Measurements from ENCODE around the gene TMSB4X.
"Not testable (repeated sequence)": the region's sequence is repeated elsewhere in the genome, so short reads cannot be mapped to it uniquely, and the experiment has no call there.

TMSB4X gene

GRCh38 chrX:12974305-12974795 lies 560 bp upstream of the TMSB4X start:
- H3K9me3 ChIP-seq (ENCODE audit: control insufficient read depth in 5 of 5, low read length in 5 of 5) = peaks cover 0 to 3% (median 0%) of the 10 kb centered on the region in 5 donors
- H3K9ac ChIP-seq (ENCODE audit: low read length in 5 of 5) = peak overlapping the region in 4 of 5 donors; percentile 86 to 93 (median 87)
- peaks cover 7 to 52% (median 18%) of the 10 kb centered on the region in 5 donors for H3K4me1 ChIP-seq (ENCODE audit: control insufficient read depth in 5 of 5, insufficient read depth in 5 of 5, low read length in 5 of 5)
- H3K27me3 ChIP-seq (ENCODE audit: control insufficient read depth in 5 of 5, insufficient read depth in 4 of 5, low read length in 5 of 5) = peaks cover 0 to 3% (median 0%) of the 10 kb centered on the region in 5 donors
- H3K4me3 ChIP-seq (ENCODE audit: low read depth in 1 of 5, low read length in 5 of 5) = peak overlapping the region; percentile 83 to 94 (median 92)
- H3K36me3 ChIP-seq (ENCODE audit: control insufficient read depth in 5 of 5, insufficient read depth in 5 of 5, low read length in 5 of 5) = peaks cover 0 to 5% (median 0%) of the 10 kb centered on the region in 5 donors
- peak overlapping the region; percentile 87 for H3K27ac ChIP-seq (ENCODE audit: low read depth, low read length)

- H3K9me3 ChIP-seq (ENCODE audit: control insufficient read depth in 5 of 5, low read length in 5 of 5) = peaks cover 0 to 3% (median 0%) of the 10 kb centered on the region in 5 donors
- peak overlapping the region; percentile 87 for H3K27ac ChIP-seq (ENCODE audit: low read depth, low read length)
- H3K4me1 ChIP-seq (ENCODE audit: control insufficient read depth in 5 of 5, insufficient read depth in 5 of 5, low read length in 5 of 5) = peaks cover 7 to 48% (median 14%) of the 10 kb centered on the region in 5 donors
- H3K9ac ChIP-seq (ENCODE audit: low read length in 5 of 5) = peak overlapping the region; percentile 63 to 93 (median 87)
- H3K36me3 ChIP-seq (ENCODE audit: control insufficient read depth in 5 of 5, insufficient read depth in 5 of 5, low read length in 5 of 5) = peaks cover 0 to 5% (median 0%) of the 10 kb centered on the region in 5 donors
- peak overlapping the region; percentile 82 to 94 (median 92) for H3K4me3 ChIP-seq (ENCODE audit: low read depth in 1 of 5, low read length in 5 of 5)
- H3K27me3 ChIP-seq (ENCODE audit: control insufficient read depth in 5 of 5, insufficient read depth in 4 of 5, low read length in 5 of 5) = peaks cover 0 to 3% (median 0%) of the 10 kb centered on the region in 5 donors
These were observed 708 bp downstream of the TMSB4X start for GRCh38 chrX:12975670-12975965.

GRCh38 chrX:12975991-12976558 lies 1.2 kb downstream of the TMSB4X start:
- peak overlapping the region in 4 of 5 donors; percentile 86 to 93 (median 87) for H3K9ac ChIP-seq (ENCODE audit: low read length in 5 of 5)
- H3K4me3 ChIP-seq (ENCODE audit: low read depth in 1 of 5, low read length in 5 of 5) = peak overlapping the region; percentile 82 to 94 (median 92)
- peaks cover 0 to 3% (median 0%) of the 10 kb centered on the region in 5 donors for H3K9me3 ChIP-seq (ENCODE audit: control insufficient read depth in 5 of 5, low read length in 5 of 5)
- H3K27me3 ChIP-seq (ENCODE audit: control insufficient read depth in 5 of 5, insufficient read depth in 4 of 5, low read length in 5 of 5) = peaks cover 0 to 3% (median 0%) of the 10 kb centered on the region in 5 donors
- H3K36me3 ChIP-seq (ENCODE audit: control insufficient read depth in 5 of 5, insufficient read depth in 5 of 5, low read length in 5 of 5) = peaks cover 0 to 5% (median 0%) of the 10 kb centered on the region in 5 donors
- H3K4me1 ChIP-seq (ENCODE audit: control insufficient read depth in 5 of 5, insufficient read depth in 5 of 5, low read length in 5 of 5) = peaks cover 7 to 44% (median 13%) of the 10 kb centered on the region in 5 donors
- peak overlapping the region; percentile 87 for H3K27ac ChIP-seq (ENCODE audit: low read depth, low read length)

- not testable (repeated sequence) for H3K27me3 ChIP-seq (ENCODE audit: control insufficient read depth in 5 of 5, insufficient read depth in 4 of 5, low read length in 5 of 5); H3K9me3 ChIP-seq (ENCODE audit: control insufficient read depth in 5 of 5, low read length in 5 of 5); H3K36me3 ChIP-seq (ENCODE audit: control insufficient read depth in 5 of 5, insufficient read depth in 5 of 5, low read length in 5 of 5)
- H3K4me1 ChIP-seq (ENCODE audit: control insufficient read depth in 5 of 5, insufficient read depth in 5 of 5, low read length in 5 of 5) = peaks cover 7 to 34% (median 13%) of the 10 kb centered on the region in 5 donors
- H3K27ac ChIP-seq (ENCODE audit: low read depth, low read length) = peak overlapping the region; percentile 59
- peak overlapping the region in 2 of 5 donors; percentile 20 to 93 for H3K9ac ChIP-seq (ENCODE audit: low read length in 5 of 5)
- peak overlapping the region; percentile 82 to 94 (median 92) for H3K4me3 ChIP-seq (ENCODE audit: low read depth in 1 of 5, low read length in 5 of 5)
These were observed 2.2 kb downstream of the TMSB4X start for GRCh38 chrX:12976819-12977732.

GRCh38 chrX:12977761-12978204 lies 2.9 kb downstream of the TMSB4X start:
- Histone ChIP-seq H3K9me3 (ENCODE audit: control insufficient read depth in 5 of 5, low read length in 5 of 5) (peaks cover 0 to 3% (median 0%) of the 10 kb centered on the region in 5 donors), H3K4me1 (ENCODE audit: control insufficient read depth in 5 of 5, insufficient read depth in 5 of 5, low read length in 5 of 5) (peaks cover 5 to 33% (median 13%) of the 10 kb centered on the region in 5 donors), H3K27me3 (ENCODE audit: control insufficient read depth in 5 of 5, insufficient read depth in 4 of 5, low read length in 5 of 5) (peaks cover 0 to 3% (median 0%) of the 10 kb centered on the region in 5 donors), H3K36me3 (ENCODE audit: control insufficient read depth in 5 of 5, insufficient read depth in 5 of 5, low read length in 5 of 5) (peaks cover 0 to 5% (median 0%) of the 10 kb centered on the region in 5 donors), H3K4me3 (ENCODE audit: low read depth in 1 of 5, low read length in 5 of 5) (peak overlapping the region; percentile 82 to 94 (median 92)), H3K27ac (ENCODE audit: low read depth, low read length) (peak overlapping the region; percentile 59), H3K9ac (ENCODE audit: low read length in 5 of 5) (peak overlapping the region in 3 of 5 donors; percentile 17 to 51 (median 20))

DNA sequence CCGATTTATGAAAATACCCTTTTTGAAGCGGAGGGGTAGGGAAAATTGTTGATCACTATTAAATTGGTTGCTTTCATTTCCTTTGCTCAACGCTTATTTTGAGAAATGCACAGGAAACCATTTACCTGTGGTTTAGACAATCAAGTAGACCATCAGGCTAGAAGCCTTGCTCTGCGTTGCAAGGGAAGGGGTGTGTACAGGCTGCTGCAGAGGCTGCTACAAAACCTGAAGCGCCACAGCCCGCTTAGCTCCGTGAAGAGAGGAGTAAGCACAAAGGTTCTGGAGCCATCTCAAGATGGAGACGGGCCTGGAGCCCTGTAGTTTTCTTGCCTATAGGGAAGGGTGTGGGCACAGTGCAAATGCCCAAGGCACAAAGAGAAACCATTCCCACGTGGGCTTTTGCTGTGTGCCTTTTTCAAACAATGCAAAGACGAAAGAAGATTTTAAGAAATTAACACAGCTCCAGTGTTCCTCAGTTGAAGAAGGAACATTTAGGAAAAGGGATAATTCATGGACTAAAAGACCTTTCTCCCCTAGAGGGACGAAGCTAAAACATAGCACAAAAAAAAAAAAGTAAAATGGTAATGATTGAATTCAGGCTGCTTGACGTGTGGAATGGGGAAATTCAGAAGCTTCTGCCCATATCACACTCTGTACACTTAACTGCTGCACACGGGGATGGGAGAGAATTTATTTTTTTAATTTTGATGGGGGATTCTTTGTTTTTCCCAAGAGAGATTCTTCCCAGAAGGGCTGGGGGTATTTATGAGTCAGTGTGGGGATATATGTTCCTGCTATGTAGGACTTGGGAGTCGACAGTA lies 3.5 kb downstream of the TMSB4X start:
- Histone ChIP-seq H3K36me3 (ENCODE audit: control insufficient read depth in 5 of 5, insufficient read depth in 5 of 5, low read length in 5 of 5) (peaks cover 0 to 5% (median 0%) of the 10 kb centered on the region in 5 donors), H3K27ac (ENCODE audit: low read depth, low read length) (peak overlapping the region; percentile 24), H3K4me3 (ENCODE audit: low read depth in 1 of 5, low read length in 5 of 5) (peak overlapping the region; percentile 41 to 94 (median 92)), H3K4me1 (ENCODE audit: control insufficient read depth in 5 of 5, insufficient read depth in 5 of 5, low read length in 5 of 5) (peaks cover 5 to 27% (median 13%) of the 10 kb centered on the region in 5 donors), H3K9ac (ENCODE audit: low read length in 5 of 5) (peak overlapping the region in 1 of 5 donors; percentile 17), H3K9me3 (ENCODE audit: control insufficient read depth in 5 of 5, low read length in 5 of 5) (peaks cover 0 to 3% (median 0%) of the 10 kb centered on the region in 5 donors), H3K27me3 (ENCODE audit: control insufficient read depth in 5 of 5, insufficient read depth in 4 of 5, low read length in 5 of 5) (peaks cover 0 to 3% (median 0%) of the 10 kb centered on the region in 5 donors)

GRCh38 chrX:12979026-12979607 lies 4.2 kb downstream of the TMSB4X start:
- Histone ChIP-seq H3K4me1 (ENCODE audit: control insufficient read depth in 5 of 5, insufficient read depth in 5 of 5, low read length in 5 of 5) (peaks cover 3 to 22% (median 11%) of the 10 kb centered on the region in 5 donors), H3K9ac (ENCODE audit: low read length in 5 of 5) (peak overlapping the region in 1 of 5 donors; percentile 16), H3K36me3 (ENCODE audit: control insufficient read depth in 5 of 5, insufficient read depth in 5 of 5, low read length in 5 of 5) (peaks cover 0 to 5% (median 0%) of the 10 kb centered on the region in 5 donors), H3K4me3 (ENCODE audit: low read depth in 1 of 5, low read length in 5 of 5) (peak overlapping the region in 2 of 5 donors; percentile 92 to 94), H3K27me3 (ENCODE audit: control insufficient read depth in 5 of 5, insufficient read depth in 4 of 5, low read length in 5 of 5) (peaks cover 0 to 3% (median 0%) of the 10 kb centered on the region in 5 donors), H3K9me3 (ENCODE audit: control insufficient read depth in 5 of 5, low read length in 5 of 5) (peaks cover 0 to 3% (median 0%) of the 10 kb centered on the region in 5 donors), H3K27ac (ENCODE audit: low read depth, low read length) (peak overlapping the region; percentile 24)

GRCh38 chrX:12979616-12980015 lies 4.7 kb downstream of the TMSB4X start:
- H3K36me3 ChIP-seq (ENCODE audit: control insufficient read depth in 5 of 5, insufficient read depth in 5 of 5, low read length in 5 of 5) = peaks cover 0 to 5% (median 0%) of the 10 kb centered on the region in 5 donors
- H3K4me1 ChIP-seq (ENCODE audit: control insufficient read depth in 5 of 5, insufficient read depth in 5 of 5, low read length in 5 of 5) = peaks cover 3 to 23% (median 6%) of the 10 kb centered on the region in 5 donors
- H3K27me3 ChIP-seq (ENCODE audit: control insufficient read depth in 5 of 5, insufficient read depth in 4 of 5, low read length in 5 of 5) = peaks cover 0 to 1% (median 0%) of the 10 kb centered on the region in 5 donors
- H3K27ac ChIP-seq (ENCODE audit: low read depth, low read length) = peak overlapping the region; percentile 24
- no peak overlapping the region for H3K9ac ChIP-seq (ENCODE audit: low read length in 5 of 5)
- H3K9me3 ChIP-seq (ENCODE audit: control insufficient read depth in 5 of 5, low read length in 5 of 5) = peaks cover 0 to 3% (median 0%) of the 10 kb centered on the region in 5 donors
- H3K4me3 ChIP-seq (ENCODE audit: low read depth in 1 of 5, low read length in 5 of 5) = no peak overlapping the region

DNA sequence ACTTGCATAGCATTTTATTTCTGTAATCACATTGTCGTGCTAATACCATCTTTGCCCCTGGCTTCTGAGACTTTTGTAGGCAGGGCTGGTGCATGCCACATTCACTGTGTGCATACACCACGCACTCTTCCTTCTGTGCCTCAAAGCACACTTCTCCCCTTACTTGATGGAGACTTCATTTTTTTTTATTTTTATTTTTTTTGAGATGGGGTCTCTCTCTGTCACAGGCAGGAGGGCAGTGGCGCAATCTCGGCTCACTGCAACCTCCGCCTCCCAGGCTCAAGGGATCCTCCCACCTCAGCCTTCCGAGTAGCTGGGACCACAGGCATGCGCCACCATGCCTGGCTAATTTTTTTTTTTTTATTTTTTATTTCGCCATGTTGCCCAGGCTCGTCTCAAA lies 5.1 kb downstream of the TMSB4X start:
- H3K36me3 ChIP-seq (ENCODE audit: control insufficient read depth in 5 of 5, insufficient read depth in 5 of 5, low read length in 5 of 5); H3K9ac ChIP-seq (ENCODE audit: low read length in 5 of 5); H3K4me3 ChIP-seq (ENCODE audit: low read depth in 1 of 5, low read length in 5 of 5); H3K9me3 ChIP-seq (ENCODE audit: control insufficient read depth in 5 of 5, low read length in 5 of 5); H3K27ac ChIP-seq (ENCODE audit: low read depth, low read length); H3K27me3 ChIP-seq (ENCODE audit: control insufficient read depth in 5 of 5, insufficient read depth in 4 of 5, low read length in 5 of 5): not testable (repeated sequence)
- peaks cover 3 to 25% (median 5%) of the 10 kb centered on the region in 5 donors for H3K4me1 ChIP-seq (ENCODE audit: control insufficient read depth in 5 of 5, insufficient read depth in 5 of 5, low read length in 5 of 5)
